ENCODE data around the gene CBX8.

Gene CBX8

DNA sequence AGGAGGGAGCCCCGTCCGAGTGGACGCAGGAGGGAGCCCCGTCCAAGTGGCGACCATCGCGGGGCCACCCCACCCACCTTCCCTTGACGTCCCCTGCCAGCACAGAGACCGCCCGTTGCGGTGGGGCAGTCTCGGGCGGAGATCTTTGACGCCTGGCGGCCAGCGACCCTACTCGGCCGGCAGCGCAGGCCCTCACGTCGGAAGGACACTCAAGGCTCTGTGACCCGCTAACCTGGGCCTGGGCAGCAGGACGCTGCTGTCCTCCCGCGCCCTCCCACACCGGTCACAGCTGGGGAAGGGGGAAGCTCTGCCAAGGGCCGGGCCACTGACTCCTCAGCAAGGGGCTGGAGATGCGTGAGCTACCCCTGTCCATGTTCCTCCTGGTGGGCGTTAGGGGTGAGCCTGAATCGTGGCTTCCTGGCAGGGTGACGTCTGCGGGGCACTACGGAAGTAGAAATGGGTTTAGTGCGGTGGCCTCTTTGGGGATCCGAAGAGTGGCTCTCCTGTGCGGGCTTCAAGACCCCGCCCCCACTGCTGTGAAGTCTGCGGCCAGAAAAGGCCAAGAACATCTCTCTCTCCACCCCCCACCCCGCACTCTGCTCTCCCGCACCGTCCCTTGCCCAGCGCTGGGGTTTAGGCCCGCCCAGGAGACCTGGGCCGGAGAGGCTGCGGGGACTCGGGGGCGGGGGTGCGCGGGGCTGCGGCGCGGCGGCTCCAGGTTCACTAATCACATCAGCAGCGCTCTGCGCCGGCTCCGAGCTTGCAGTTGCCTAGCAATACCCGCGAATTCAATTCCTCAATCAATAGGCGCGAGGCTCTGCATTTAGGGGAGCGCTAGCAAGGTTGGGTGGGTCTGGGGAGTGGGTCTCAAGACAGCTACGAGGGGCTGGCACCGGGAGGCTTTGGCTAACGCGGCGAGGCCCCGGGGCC lies 5.8 kb downstream of the CBX8 start:
- no peak for DNase-seq

DNA sequence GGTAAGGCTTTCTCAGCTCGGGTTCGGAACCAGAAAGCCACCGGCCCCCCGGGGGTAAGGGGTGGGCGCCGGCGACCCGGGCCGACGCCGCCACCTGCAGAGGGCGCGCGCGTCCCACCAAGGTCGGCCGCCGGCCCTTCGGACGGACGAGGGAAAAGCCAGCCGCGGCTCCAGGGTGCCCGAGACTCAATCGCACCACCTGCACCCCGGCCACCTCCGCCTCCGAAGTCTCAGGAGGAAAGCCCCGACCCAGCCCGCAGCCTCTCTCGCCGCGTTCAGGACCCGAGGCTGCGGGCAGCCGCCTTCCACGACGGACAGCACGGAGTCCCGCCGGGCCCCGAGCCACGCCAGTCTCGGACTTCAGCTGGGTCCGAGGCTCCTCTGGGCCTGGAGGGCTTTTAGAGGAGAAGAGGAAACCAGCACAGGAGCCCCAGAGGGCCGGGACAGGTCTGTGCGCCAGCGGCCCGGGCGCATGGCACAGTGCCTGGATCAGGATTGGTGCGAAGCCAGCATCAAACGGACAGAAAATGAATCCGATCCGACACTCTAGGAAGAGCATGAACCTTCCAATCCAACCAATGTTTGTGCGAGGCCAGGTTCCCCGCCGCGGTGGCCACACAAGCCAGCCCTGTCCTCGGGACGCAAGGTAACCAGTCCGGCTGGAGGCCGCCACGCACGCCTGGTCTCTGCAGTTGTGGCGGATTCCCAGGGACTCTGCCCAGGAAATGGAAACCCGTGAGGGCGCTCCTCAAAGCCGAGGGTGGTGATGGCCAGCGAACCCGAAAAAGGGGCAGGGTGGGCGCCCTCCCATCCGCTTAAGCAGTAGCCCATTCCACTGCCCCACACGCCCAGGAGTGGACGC lies 6.7 kb downstream of the CBX8 start:
- DNase-seq, result no peak

DNA sequence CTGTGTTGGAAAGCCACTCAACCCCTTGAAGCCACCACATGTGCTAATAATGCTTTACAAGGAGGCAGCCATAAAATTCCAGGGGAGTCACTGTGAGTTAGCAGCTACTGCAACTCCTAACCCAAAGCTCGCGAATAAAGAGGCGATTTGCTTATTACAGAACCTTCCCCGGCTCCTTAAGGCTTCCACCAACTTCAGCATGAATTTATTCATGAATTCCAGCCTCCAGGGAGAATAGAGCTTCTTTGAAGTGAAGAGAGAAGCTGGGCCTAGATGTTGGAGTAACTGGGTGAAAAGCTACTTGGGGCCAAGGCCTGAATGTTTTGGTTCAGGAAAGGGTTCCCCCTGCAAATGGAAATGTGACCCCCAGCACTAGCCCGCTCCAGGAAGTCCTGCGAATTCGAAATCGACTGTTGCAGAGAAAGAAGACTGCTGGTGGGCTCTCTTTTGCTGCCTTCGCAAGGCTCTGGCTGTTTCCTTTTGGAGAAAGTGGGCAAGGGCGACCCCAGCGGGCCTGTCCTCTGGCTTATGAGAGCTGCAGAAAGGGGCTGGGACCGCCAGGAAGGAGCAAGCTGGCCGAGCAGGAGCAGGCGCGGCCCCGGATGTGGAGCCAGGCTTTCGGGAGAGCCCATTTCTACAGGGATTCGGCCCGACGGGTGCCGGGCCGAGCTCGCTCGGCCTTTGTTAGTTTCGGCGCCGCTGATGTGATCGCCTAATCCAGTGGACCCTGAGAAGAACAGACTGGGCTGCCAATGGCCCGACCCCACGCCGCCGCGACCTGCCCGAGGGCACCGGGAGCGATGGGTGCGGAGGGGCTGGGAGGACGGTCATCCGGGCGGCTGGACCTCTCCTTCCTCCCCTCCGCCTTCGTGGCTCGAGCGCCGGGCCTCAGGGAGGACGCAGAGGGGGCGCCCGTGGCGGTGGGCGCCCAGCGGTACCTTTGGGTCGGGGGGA lies 7.6 kb downstream of the CBX8 start:
- DNase-seq, result no peak

DNA sequence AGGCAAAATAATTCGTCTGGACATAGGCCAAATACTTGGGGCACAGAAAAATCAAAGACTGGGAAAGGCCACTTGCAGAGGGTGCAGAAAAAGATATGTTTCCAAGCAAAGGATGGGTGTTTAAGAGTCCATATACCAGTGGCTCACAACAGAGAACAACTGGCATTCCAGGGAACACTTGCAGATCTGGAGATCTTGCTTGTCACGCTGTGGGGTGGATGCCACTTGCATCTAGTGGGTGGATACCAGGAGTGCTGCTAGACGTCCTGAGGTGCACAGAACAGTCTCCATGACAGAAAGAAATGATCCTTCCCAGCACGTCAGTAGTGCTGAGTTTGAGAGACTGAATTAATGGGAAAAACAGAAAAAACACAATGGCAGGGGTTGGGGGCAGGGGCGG lies 8.4 kb downstream of the CBX8 start:
- DNase-seq, result no peak

DNA sequence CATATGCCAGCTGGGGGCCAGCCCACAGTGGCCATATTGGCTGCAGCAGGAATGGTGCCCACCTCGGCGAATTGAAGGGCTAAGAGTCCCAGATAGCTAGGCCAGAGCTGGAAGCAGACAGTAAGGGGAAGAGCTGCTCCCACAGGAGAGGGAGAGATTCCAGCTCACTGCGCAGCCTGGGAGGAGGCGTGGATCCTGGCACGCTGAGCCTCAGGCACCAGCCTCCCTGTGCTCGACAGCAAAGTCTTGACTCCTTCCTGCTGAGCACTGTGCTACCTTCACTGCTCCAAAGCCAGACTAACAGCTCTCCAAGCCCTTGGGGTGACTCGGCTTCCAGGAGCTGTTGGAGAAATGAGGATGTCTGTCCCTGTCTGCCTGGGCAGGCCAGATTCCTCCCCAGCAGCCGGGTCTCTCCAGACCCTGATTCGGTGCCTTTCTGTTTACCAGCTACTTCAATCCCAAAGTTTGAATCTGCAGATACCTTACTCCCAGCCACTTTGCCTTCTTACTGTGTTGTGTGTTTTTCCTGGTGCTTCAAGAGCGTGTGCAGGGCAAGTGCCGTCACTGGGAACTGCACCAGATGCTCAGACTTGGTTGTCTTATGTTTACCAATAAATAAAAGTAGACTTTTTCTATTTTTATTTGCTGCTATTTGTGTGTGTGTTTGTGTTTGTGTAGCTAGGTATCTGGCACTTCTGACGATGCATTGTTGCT lies 9.8 kb downstream of the CBX8 start:
- DNase-seq, result no peak

DNA sequence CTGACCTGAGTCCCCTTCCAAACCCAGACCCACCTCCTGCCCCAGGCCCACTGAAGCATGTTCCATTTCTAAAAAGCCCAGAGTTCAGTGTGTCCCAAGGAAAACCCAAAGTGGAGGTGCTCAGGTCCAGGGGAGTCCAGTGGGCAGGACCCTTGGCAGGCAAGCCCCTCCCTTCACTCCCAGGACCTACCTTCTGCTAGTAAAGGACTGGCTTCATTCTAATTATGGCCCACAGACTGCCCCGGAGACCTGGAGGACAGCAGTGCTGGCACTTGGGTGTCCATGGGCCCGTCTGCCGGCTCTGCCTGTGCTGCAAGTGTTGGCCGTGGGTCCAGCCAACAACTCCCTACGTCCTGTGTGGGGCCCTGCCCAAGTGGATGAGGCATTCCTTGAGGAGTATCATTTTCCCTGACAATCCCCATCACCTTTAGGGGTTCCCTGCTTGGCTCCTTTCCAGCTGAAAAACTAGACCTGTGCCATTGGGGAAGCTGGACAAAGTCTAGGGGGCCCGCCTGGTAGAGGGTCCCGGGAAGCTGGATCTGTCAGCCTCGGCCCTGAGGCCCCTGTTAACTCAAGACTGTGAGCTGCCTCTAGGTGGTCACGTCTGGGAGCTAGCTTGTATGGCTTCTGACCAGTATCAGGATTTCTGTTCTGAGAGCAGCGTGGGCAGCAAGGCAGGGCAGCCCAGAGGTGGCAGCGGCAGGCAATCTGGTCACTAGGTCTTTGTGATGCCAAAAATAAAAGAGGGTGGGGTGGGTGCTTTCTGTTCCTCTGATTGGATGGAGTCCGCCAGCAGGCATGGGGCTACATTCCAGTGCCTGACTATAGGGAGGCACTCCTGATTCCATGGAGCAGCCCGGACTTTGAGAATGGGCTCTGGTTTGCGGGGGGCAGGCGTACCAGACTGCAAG lies 10.7 kb downstream of the CBX8 start:
- DNase-seq, result no peak

DNA sequence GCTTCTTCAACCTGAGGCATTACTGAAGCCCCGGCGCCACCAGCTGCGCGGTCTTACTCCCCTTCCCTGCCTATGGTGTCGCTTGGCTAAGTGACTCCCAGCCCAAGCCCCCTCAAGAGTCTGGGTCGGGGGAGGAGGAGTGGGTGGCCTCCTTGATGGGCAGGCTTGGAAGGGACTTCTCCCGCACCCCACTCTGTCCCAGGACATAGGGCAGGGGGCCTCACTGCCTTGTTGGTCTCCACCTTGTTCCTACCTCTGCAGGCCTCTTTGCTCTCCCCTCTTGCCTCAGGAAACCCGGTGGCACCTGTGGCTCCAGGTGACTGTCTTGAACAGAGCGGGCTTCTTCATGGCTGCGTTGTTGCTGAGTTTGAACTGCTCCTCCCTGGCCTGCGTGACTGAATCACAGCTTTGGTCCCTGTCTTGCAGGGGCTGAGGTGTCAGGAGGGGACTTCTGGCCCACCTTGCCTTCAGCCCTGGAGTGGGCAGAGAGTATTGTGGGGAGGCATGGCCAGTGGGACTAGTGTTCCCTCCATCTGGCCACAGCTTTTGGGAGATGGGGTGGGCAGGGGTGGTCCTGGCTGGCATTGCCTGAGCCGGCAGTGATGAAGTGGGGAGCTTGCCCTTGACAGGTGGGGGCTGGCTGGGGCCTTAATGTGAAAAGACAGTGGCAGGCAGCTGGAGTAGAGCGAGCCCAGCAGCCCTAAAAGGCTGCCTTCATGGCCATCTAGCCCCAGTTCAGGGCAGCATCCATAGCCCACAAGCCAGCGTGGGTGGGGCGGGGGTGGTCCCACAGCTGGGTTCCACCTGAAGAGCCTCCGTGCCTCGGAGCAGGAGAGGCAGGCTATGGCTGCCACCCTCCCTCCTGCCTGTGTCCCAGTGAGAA lies 11.6 kb downstream of the CBX8 start:
- no peak for DNase-seq

DNA sequence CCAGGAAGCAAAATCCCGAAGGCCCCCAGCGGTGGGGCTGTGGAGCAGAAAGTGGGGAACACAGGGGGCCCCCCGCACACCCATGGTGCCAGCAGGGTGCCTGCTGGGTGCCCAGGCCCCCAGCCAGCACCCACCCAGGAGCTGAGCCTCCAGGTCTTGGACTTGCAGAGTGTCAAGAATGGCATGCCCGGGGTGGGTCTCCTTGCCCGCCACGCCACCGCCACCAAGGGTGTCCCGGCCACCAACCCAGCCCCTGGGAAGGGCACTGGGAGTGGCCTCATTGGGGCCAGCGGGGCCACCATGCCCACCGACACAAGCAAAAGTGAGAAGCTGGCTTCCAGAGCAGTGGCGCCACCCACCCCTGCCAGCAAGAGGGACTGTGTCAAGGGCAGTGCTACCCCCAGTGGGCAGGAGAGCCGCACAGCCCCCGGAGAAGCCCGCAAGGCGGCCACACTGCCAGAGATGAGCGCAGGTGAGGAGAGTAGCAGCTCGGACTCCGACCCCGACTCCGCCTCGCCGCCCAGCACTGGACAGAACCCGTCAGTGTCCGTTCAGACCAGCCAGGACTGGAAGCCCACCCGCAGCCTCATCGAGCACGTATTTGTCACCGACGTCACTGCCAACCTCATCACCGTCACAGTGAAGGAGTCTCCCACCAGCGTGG lies 12.4 kb downstream of the CBX8 start:
- no peak for DNase-seq

DNA sequence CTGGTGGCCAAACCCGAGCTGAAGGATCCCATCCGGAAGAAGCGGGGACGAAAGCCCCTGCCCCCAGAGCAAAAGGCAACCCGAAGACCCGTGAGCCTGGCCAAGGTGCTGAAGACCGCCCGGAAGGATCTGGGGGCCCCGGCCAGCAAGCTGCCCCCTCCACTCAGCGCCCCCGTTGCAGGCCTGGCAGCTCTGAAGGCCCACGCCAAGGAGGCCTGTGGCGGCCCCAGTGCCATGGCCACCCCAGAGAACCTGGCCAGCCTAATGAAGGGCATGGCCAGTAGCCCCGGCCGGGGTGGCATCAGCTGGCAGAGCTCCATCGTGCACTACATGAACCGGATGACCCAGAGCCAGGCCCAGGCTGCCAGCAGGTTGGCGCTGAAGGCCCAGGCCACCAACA lies 13.0 kb downstream of the CBX8 start:
- DNase-seq, result no peak

DNA sequence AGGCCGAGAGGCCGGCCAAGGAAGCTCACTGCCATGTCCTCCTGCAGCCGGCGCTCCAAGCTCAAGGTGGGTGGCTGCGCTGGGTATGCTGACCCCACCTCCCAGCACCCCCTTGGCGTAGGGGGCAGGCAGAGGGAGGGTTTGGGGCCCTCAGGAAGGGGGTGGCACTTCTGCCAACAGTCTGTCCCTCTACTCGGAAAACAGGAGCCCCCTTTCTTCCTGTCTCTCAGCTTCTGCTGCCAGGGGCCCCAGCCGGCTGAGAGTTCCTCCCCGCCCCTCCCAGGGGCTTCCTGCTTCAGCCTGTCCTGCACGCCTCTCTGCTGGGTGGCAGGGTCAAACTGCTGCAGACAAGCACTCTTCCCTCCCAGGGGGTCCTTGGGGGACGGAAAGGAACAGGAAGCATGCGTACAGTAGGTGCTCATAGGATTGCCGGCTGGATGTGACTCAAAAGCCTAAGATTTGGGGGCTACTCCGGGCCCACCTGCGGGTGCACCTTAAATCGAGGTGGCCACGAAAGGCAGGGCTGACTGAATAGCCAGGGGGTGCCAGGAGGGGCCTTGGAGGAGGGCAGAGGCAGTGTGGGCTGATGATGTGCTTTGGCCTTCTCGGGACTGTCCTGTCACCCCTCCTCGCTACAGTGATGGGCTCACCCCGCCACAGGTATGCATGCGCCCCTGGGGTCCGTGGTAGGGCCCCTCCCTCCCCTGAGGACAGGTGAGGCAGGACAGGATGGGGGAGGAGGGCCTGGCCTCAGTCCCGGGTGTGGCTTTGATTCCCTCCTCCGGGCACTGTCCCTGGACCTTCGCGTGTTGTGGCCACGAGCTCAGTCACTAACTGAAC lies 14.9 kb downstream of the CBX8 start:
- no peak for DNase-seq

DNA sequence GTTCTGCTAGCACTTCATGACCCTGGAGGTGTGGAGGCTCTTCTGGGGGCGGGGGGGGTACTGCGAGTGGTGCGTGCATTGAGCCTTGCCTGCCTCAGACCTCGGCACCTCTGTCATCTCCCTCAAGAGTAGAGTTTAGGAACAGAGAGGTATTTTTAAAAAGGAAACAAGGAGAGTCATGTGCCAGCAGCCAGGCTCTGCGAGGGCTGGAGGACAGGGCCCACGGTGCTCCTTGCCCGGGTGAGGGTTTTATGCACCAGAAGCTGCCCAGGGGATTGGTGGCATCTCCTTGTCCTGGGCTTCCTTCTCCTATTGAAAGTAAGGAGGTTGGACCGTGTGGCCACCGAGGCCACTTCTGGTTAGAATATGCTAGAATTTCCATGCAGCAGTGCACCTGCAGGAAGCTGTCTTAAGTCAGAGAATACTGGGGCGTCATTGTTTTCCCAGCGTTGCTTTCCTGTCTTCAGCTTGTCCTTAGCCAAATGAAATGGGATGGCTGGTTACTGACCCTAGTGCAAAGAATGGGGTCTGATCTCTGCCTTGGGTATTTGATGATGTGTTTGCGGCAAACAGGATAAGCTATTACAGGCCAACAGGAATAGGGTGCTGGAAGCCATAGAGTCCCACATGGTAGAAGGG lies 15.7 kb downstream of the CBX8 start:
- no peak for DNase-seq

DNA sequence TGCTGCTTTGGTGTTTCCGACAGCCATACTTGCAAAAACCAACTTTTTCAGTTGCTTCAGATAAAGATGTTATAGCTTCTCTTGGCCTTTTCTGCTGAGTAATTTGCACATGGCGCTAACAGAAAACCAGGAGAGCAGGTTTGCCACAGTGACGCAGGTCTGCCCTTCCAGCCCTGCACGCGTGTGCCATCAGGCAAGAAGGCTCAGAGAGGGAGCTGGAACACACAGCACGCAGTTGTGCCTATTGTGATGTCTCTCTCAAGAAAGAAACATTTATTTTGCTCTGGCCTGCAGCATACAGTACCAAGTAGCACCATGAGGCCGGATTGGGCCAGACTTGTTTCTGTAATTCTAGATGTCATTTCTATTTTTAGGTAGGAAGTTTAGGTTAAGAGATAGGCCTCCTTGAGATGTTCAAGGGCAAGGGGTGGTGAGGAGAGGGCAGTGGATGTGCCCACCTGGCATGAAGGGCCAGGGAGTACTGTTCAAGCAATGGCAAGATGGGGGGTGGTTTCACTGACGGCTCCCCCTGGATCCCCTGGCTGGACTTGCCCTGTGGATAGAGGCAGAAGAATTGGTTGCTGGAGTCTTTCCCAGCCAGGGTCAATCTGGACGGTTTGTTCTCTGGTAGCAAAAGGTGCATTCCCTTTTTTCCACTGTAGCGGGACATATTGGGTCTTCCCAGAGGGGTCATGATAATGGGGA lies 17.1 kb downstream of the CBX8 start:
- DNase-seq, result no peak

DNA sequence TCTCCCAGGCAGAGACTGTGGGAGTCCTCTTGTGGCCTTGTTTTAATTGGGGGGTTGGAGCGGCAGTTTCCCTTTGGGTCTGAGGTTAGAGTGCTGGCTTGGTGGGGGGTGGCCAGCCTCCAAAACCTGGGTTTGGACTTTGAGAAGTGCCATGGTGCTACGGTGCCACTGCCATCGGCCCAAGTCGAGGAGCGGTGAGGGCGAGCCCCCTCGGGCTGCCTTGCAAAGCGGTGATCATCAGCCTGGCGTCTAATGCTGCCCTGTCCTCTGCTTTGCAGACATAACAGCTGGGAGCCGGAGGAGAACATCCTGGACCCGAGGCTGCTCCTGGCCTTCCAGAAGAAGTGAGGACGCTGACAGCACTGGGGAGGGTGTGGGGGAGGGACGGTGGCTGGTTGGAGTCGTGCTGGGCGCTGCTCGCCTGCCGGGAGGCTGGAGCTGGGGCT lies 17.8 kb downstream of the CBX8 start:
- no peak for DNase-seq

DNA sequence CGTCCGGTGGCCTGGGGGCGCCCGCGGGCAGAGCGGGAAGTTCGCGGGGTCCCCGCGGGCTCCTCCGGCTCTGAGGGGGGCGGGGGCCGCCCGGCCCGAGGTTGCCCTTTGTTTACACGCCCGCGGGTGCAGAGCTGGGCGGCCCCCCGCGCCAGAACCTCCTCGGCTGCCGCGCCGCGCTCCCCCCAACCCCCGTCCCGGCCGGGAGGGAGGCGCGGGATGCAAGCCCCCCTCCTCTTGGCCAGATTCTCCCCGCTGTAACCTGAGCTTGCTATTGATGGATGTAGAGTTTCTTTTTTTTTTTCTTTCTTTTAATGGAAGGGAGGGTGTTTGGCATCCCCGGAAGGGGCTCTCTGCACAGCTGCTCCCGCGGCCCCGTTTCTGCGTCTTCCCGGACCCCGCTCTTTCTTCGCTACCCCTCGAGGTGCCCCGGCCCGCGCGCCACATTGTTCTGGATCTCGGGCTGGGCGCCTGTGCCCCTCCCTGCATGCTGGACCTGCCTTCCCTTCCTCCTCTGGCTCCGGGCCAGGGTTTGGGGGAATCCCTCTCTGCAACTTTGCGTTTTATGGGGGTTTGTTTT lies 18.3 kb downstream of the CBX8 start:
- DNase-seq, result no peak

DNA sequence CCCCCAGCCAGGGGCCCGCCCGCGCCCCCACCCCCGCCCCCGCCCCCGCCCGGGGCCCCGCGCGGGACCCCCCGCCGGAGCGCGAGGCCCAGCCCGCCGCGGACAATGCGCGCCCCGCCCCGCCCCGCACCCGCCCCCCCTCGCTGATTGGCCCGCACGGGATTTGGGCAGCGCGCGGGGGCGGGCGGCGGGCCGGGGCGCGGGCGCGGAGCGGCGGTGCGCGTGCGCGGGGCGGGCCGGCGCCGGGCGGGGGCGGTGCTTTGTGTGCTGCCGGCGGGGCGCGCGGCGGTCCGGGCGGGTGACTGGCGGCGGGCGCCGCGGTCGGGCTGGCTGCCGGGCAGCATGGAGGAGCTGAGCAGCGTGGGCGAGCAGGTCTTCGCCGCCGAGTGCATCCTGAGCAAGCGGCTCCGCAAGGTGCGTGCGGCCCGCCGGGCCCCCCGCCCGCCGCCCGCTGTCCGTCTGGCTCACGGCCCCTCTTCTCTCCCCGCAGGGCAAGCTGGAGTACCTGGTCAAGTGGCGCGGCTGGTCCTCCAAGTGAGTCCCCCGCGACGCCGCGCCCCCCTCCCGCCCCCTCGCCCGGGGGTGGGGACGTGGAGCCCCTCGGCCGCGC lies 18.9 kb downstream of the CBX8 start, which contains the start of gene CBX2:
TSS of gene CBX2 (plus strand) at position 255 of the 610 bp plus-strand sequence. CDS start at position 343, 88 bp downstream.
- peak; percentile 94 for DNase-seq
